ENCODE measurements around the gene C8G.

The C8G gene

GRCh38 chr9:136910901-136911245 lies 34.2 kb upstream of the C8G start:
- TF ChIP-seq CTCF (conservative IDR thresholded peaks at IDR 0.05): no peak
- no peak overlapping the region for H3K27ac ChIP-seq

GRCh38 chr9:136913701-136914438 lies 31.2 kb upstream of the C8G start:
- no peak overlapping the region for H3K27ac ChIP-seq
- TF ChIP-seq CTCF (conservative IDR thresholded peaks at IDR 0.05): no peak

- no peak for TF ChIP-seq CTCF (conservative IDR thresholded peaks at IDR 0.05)
- no peak overlapping the region for H3K27ac ChIP-seq
Observed at GRCh38 chr9:136915632-136916329, 29.3 kb upstream of the C8G start.

GRCh38 chr9:136916330-136917184 lies 28.5 kb upstream of the C8G start:
- no peak overlapping the region for H3K27ac ChIP-seq

GRCh38 chr9:136917902-136918301 lies 27.1 kb upstream of the C8G start:
- no peak for TF ChIP-seq CTCF (conservative IDR thresholded peaks at IDR 0.05)
- no peak overlapping the region for H3K27ac ChIP-seq

More at GRCh38 chr9:136916330-136917184, 28.5 kb upstream of the C8G start:
- TF ChIP-seq CTCF (conservative IDR thresholded peaks at IDR 0.05): no peak

GRCh38 chr9:136920069-136920468 lies 25.0 kb upstream of the C8G start:
- TF ChIP-seq CTCF (conservative IDR thresholded peaks at IDR 0.05): no peak
- H3K27ac ChIP-seq: no peak overlapping the region

- TF ChIP-seq CTCF (conservative IDR thresholded peaks at IDR 0.05): no peak
Observed at GRCh38 chr9:136920734-136921231, 24.3 kb upstream of the C8G start.

More at GRCh38 chr9:136920734-136921231, 24.3 kb upstream of the C8G start:
- H3K27ac ChIP-seq: no peak overlapping the region

Data from VCaP (cell line).